Fibroblast of lung (primary cell): ENCODE data around the gene TMEM126B. TPM values are rescaled to one million over a fixed set of nuclear protein-coding genes. Genes with fewer than 3 reads are reported as not detected.

Experiments used
- DNase-seq, 2 donors: peaks; one replicate each; pipeline versions ENCODE4 v3.0.0 to v3.0.0-alpha.2; 2010; ENCODE audit warnings: low read depth in 2 of 2
- H2AFZ ChIP-seq: 2 replicates; pipeline ENCODE4 v1.5.1; 2012; ENCODE audit warnings: low read length, control low read depth, inconsistent platforms
- H3K27ac ChIP-seq: 2 replicates; pipeline ENCODE4 v1.5.1; 2011; ENCODE audit warnings: low read length, control low read depth; ENCODE audit not compliant: insufficient read depth
- H3K27me3 ChIP-seq: 2 replicates; pipeline ENCODE4 v1.5.1; 2011; ENCODE audit warnings: mild to moderate bottlenecking, low read length; ENCODE audit not compliant: control insufficient read depth, insufficient read depth
- H3K36me3 ChIP-seq: 2 replicates; pipeline ENCODE4 v1.5.1; 2011; ENCODE audit warnings: low read length; ENCODE audit not compliant: control insufficient read depth, insufficient read depth
- H3K4me1 ChIP-seq: 2 replicates; pipeline ENCODE4 v1.5.1; 2011; ENCODE audit warnings: low read length; ENCODE audit not compliant: control insufficient read depth, insufficient read depth; ENCODE audit errors: extremely low read depth
- H3K4me2 ChIP-seq: 2 replicates; pipeline ENCODE4 v1.5.1; 2011; ENCODE audit warnings: low read length, control low read depth; ENCODE audit not compliant: insufficient read depth; ENCODE audit errors: extremely low read depth
- H3K4me3 ChIP-seq, 4 experiments: fragments of 200-600 bp in 1 of 4; sonication (generic) in 1 of 4; replicated peaks in 1 of 4; 2 replicates each; pipeline ENCODE4 v1.5.1; 2011 to 2016; ENCODE audit warnings: low read length in 4 of 4, low read depth in 3 of 4, mild to moderate bottlenecking in 3 of 4, control low read depth in 2 of 4, inconsistent platforms in 1 of 4, mixed read lengths in 1 of 4; ENCODE audit not compliant: insufficient read depth in 1 of 4; ENCODE audit errors: control extremely low read depth in 1 of 4
- H3K79me2 ChIP-seq: 2 replicates; pipeline ENCODE4 v1.5.1; 2012; ENCODE audit warnings: mild to moderate bottlenecking, low read length, inconsistent platforms; ENCODE audit not compliant: control insufficient read depth, insufficient read depth
- H3K9ac ChIP-seq: 2 replicates; pipeline ENCODE4 v1.5.1; 2011; ENCODE audit warnings: mild to moderate bottlenecking, low read length, control low read depth; ENCODE audit not compliant: insufficient read depth
- H3K9me3 ChIP-seq: 2 replicates; pipeline ENCODE4 v1.5.1; 2012; ENCODE audit warnings: low read depth, low read length; ENCODE audit not compliant: control insufficient read depth, insufficient read depth
- H4K20me1 ChIP-seq: 2 replicates; pipeline ENCODE4 v1.5.1; 2011; ENCODE audit warnings: low read length; ENCODE audit not compliant: control insufficient read depth, insufficient read depth; ENCODE audit errors: extremely low read depth
- EZH2 ChIP-seq: IDR thresholded peaks from 2 replicates; pipeline ENCODE4 v1.5.1; 2012; ENCODE audit warnings: low read length, control low read depth, mild to moderate bottlenecking; ENCODE audit errors: missing control alignments
- polyA plus RNA-seq, 2 donors: library from polyadenylated mRNA; depleted of rRNA in 1 of 2; stranded (reverse) in 1 of 2; unstranded in 1 of 2; fragments of >200 nt; gene quantifications; 2 replicates each; pipeline ENCODE4 v1.2.1, GENCODE V29; 2011 to 2012; ENCODE audit warnings: missing spikeins in 1 of 2
- total RNA-seq: library from RNA; depleted of rRNA; stranded (reverse); fragments of >200 nt; gene quantifications from 2 replicates; pipeline ENCODE4 v1.2.1, GENCODE V29; 2014
- TF ChIP-seq, protein P1 (sequence below), 2 donors: IDR thresholded peaks in 1 of 2; conservative IDR thresholded peaks in 1 of 2; 1 replicate in 1 of 2; 2 replicates in 1 of 2; pipeline ENCODE4 v1.5.1; 2011 to 2012; ENCODE audit warnings: low read length in 2 of 2, control low read depth in 1 of 2, inconsistent platforms in 1 of 2, low read depth in 1 of 2, mild to moderate bottlenecking in 1 of 2

Gene TMEM126B
- total and polyA plus RNA-seq, 2 donors (not counting 1 experiment from before 2014, with no cell fraction given), result 70.5 to 84.5 TPM

DNA sequence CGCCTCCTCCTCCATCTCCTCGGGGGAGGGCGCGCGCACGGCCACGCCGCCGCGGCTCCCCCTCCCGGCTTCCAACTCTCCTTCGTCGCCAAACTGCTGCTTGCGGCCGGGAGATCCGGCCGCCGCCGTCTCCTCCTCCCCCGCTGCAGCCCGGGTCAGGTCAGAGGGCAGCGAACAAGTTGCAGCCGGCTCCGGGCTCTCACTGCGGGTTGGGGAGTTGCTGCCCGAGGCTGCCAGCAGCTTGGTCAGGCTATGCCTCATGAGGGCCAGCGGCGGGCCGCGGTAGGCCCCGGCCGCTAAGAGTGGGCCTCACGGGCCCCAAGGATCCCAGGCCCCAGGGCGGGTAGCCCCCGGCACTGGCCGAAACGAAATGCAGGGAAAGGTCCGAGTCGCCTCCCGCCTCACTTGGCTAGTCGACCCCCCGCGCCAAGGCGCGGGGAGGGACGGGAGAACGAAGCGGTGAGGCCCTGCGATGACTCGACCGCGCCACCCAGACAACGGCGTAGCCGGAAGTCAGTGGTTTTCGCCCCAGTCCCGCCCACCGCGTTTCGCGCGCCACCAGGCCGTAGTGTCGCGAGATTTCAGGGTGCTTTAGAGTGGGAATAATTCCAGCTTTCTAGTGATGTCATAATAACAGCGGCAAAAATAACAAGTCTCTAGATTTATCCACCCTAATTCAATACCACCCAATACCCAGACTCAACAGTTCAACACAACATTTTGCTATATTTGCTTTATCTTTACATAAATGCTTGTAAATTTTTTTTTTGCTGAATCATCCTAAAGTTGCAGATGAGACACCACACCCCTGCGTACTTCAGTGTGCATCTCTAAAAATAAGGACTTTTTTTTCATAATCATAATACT, 36.5 kb downstream of the TMEM126B start, which contains the start of gene CREBZF:
Gene CREBZF (minus strand): TSS at position 515 of the 867 bp plus-strand sequence. CDS start 254 bp downstream, at position 261.
- Histone ChIP-seq H2AFZ (peak within 1 kb of the TSS; percentile 51), H4K20me1 (peaks cover 6% of the 10 kb centered on the region), H3K4me3 (peak within 1 kb of the TSS; percentile 62 to 96 (median 92)), H3K79me2 (peaks cover 45% of the 10 kb centered on the region), H3K9ac (peak within 1 kb of the TSS; percentile 99), H3K4me1 (peaks cover 3% of the 10 kb centered on the region), H3K9me3 (no peaks in the 10 kb centered on the region), H3K27ac (peak within 1 kb of the TSS; percentile 97), H3K36me3 (peaks cover 2% of the 10 kb centered on the region), H3K27me3 (no peaks in the 10 kb centered on the region), H3K4me2 (peak within 1 kb of the TSS; percentile 76)
- DNase-seq, result peak; percentile 91 to 97
- TF ChIP-seq EZH2, result no peak
- TF ChIP-seq, protein P1, sequence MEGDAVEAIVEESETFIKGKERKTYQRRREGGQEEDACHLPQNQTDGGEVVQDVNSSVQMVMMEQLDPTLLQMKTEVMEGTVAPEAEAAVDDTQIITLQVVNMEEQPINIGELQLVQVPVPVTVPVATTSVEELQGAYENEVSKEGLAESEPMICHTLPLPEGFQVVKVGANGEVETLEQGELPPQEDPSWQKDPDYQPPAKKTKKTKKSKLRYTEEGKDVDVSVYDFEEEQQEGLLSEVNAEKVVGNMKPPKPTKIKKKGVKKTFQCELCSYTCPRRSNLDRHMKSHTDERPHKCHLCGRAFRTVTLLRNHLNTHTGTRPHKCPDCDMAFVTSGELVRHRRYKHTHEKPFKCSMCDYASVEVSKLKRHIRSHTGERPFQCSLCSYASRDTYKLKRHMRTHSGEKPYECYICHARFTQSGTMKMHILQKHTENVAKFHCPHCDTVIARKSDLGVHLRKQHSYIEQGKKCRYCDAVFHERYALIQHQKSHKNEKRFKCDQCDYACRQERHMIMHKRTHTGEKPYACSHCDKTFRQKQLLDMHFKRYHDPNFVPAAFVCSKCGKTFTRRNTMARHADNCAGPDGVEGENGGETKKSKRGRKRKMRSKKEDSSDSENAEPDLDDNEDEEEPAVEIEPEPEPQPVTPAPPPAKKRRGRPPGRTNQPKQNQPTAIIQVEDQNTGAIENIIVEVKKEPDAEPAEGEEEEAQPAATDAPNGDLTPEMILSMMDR (conservative IDR thresholded peaks at IDR 0.05 in 1 of 2, IDR thresholded peaks at IDR 0.05 in 1 of 2; ENCODE audit: low read depth in 1 of 2, low read length in 2 of 2), result peak in 1 of 2 donors; percentile 1

DNA sequence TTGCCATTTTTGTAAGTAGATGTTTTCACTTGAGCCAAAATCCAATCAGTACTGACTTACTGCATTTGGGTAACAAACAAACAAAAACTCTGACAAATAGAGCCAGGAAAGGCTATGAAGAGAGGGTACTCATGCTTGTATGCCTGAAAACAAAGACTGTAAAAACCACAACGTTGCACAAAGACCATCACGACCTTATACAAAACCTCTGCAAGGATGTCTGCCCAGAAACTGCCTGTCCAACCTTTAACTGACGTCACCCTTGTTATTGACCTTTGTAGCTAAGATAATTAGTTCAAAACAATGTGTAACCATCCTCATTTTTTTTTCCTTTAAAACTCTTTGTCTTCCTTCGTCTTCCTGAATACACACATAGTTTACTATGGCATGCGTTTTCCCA, 37.3 kb downstream of the TMEM126B start:
- DNase-seq, result peak in 1 of 2 donors; percentile 42
- H2AFZ ChIP-seq, result peak overlapping the region; percentile 51
- H3K4me2 ChIP-seq, result peak overlapping the region; percentile 76
- H3K36me3 ChIP-seq, result peaks cover 2% of the 10 kb centered on the region
- H3K4me3 ChIP-seq, result no peak overlapping the region
- peaks cover 6% of the 10 kb centered on the region for H4K20me1 ChIP-seq
- H3K27ac ChIP-seq, result peak overlapping the region; percentile 97
- peaks cover 2% of the 10 kb centered on the region for H3K4me1 ChIP-seq
- no peak for TF ChIP-seq EZH2
- TF ChIP-seq, protein P1 (conservative IDR thresholded peaks at IDR 0.05 in 1 of 2, IDR thresholded peaks at IDR 0.05 in 1 of 2; ENCODE audit: low read depth in 1 of 2, low read length in 2 of 2), result no peak
- H3K9ac ChIP-seq, result no peak overlapping the region
- no peaks in the 10 kb centered on the region for H3K27me3 ChIP-seq
- no peaks in the 10 kb centered on the region for H3K9me3 ChIP-seq
- H3K79me2 ChIP-seq, result peaks cover 37% of the 10 kb centered on the region

DNA sequence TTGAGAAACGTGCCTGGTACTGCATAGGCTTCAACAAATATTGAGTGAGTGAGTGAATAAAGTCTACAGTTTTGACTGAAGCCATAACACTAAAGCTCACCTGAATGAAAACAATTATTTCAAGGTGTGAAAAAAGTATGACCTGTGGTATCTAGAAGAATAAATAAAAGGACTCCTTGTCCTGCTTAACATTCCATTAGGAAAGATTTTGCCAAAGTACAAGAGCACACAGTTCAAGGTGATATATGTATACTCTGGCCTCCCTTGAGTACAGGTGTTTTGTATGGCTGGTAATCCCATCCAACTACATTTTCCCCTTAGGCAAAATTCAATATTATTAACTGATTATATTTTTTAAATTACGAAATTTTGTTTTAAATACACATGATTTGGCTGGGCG, 38.3 kb downstream of the TMEM126B start:
- Histone ChIP-seq H3K27me3 (no peaks in the 10 kb centered on the region), H3K27ac (no peak overlapping the region), H2AFZ (no peak overlapping the region), H4K20me1 (peaks cover 6% of the 10 kb centered on the region), H3K4me1 (peaks cover 2% of the 10 kb centered on the region), H3K36me3 (peaks cover 2% of the 10 kb centered on the region), H3K4me3 (no peak overlapping the region), H3K79me2 (peaks cover 27% of the 10 kb centered on the region), H3K9me3 (no peaks in the 10 kb centered on the region), H3K4me2 (no peak overlapping the region), H3K9ac (no peak overlapping the region)
- TF ChIP-seq, protein P1 (conservative IDR thresholded peaks at IDR 0.05 in 1 of 2, IDR thresholded peaks at IDR 0.05 in 1 of 2; ENCODE audit: low read depth in 1 of 2, low read length in 2 of 2), result no peak
- no peak for TF ChIP-seq EZH2
- DNase-seq, result no peak
